ENCODE data around the gene RGS3.

The RGS3 gene

DNA sequence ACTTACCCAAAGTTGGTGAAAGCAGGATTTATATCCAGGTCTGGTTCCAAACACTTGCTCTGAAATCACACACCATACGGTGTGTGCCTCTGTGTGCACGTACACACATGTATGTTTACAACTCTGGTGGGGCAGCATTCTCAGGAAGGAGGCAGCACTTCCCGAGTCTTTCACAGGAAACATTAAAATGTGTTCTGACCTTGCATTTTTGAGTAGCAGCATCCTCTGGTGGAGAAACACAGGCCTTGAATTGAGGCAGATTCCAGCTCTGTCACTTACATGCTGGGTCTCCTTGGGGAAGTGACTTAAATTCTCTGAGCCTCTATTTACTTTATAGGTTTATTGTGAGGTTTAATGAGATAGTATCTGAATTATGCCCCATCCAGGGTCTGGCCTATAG lies 126.4 kb downstream of the RGS3 start:
- H3K27me3 Mint-ChIP-seq (ENCODE audit: low read depth, poor library complexity): no peaks in the 10 kb centered on the region

DNA sequence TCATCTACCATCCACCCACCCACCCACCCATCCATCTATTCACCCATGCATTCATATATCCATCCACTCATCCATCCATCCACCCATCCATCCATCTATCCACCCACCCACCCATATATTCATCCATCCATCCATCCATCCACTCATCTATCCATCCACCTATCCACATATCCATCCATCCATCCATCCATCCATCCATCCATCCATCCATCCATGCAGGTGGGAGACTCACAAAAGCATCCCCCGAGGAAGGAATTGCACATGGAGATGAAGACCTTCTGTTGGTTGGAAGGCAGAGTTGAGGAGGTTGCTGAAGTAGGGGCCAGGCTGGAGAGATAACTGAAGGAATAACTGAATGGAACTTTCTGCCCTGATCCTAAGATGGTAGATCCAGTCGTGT lies 126.9 kb downstream of the RGS3 start:
- H3K9me3 Mint-ChIP-seq: no peaks in the 10 kb centered on the region
- TF ChIP-seq, protein P1, sequence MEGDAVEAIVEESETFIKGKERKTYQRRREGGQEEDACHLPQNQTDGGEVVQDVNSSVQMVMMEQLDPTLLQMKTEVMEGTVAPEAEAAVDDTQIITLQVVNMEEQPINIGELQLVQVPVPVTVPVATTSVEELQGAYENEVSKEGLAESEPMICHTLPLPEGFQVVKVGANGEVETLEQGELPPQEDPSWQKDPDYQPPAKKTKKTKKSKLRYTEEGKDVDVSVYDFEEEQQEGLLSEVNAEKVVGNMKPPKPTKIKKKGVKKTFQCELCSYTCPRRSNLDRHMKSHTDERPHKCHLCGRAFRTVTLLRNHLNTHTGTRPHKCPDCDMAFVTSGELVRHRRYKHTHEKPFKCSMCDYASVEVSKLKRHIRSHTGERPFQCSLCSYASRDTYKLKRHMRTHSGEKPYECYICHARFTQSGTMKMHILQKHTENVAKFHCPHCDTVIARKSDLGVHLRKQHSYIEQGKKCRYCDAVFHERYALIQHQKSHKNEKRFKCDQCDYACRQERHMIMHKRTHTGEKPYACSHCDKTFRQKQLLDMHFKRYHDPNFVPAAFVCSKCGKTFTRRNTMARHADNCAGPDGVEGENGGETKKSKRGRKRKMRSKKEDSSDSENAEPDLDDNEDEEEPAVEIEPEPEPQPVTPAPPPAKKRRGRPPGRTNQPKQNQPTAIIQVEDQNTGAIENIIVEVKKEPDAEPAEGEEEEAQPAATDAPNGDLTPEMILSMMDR (IDR thresholded peaks at IDR 0.05): no peak
- no peaks in the 10 kb centered on the region for H3K27me3 Mint-ChIP-seq (ENCODE audit: low read depth, poor library complexity)
- H3K4me3 Mint-ChIP-seq: no peak overlapping the region
- DNase-seq: no peak
- H3K27ac Mint-ChIP-seq: no peak overlapping the region
- peaks cover 3% of the 10 kb centered on the region for H3K36me3 Mint-ChIP-seq (ENCODE audit: low read depth)
- H3K4me1 Mint-ChIP-seq: peaks cover 38% of the 10 kb centered on the region

More for the DNA sequence above, 126.4 kb downstream of the RGS3 start:
- Mint-ChIP-seq H3K36me3 (ENCODE audit: low read depth) (no peaks in the 10 kb centered on the region), H3K9me3 (no peaks in the 10 kb centered on the region), H3K27ac (no peak overlapping the region), H3K4me3 (no peak overlapping the region), H3K4me1 (peaks cover 33% of the 10 kb centered on the region)
- DNase-seq: no peak
- TF ChIP-seq, protein P1 (IDR thresholded peaks at IDR 0.05): peak; percentile 11

DNA sequence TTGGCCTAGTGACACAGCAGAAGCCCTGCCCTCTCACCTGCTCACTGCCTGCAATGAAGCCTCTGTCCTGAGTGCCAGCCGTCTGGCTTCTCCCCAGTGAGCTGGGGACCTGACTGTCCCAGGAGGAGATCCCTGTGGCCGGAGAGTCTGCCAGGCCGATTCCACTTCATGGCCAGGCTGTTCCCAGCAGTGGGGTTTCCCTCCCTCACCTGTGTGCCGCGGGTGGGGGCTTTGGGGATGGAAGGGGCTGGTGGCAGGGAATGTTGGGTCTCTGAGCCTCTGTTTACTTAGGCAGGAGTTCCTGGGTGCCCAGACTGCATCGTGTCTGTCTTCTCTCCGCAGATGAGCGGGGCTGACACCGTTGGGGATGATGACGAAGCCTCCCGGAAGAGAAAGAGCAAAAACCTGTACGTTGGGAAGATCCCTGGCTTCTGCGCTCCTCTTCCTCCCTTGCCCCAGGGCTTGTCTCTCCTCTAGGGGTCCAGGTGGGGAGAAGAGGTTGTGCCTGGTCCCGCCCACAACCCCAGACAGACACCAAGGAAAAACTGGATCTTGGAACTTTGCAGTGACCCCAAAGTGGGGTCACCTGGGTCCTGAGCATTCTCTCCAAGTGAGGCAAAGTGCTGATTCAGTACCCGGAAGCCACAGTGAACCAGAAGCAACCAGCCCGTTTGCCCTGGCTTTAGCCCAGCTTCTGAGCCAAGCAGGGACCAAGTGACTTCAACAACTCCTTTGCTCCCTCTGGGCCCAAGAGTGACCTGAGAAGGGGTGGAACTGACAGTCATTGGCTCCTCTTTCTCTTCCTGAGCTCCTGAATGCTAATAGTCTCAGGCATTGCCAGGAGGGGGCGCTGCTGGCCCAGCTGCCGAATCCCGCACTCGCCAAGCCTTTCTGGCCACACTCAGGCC lies 127.7 kb downstream of the RGS3 start:
- peak; percentile 91 for DNase-seq
- Mint-ChIP-seq H3K9me3 (no peaks in the 10 kb centered on the region), H3K27me3 (ENCODE audit: low read depth, poor library complexity) (no peaks in the 10 kb centered on the region), H3K36me3 (ENCODE audit: low read depth) (peaks cover 12% of the 10 kb centered on the region), H3K4me3 (no peak overlapping the region), H3K4me1 (peaks cover 46% of the 10 kb centered on the region), H3K27ac (no peak overlapping the region)
- TF ChIP-seq, protein P1 (IDR thresholded peaks at IDR 0.05): peak; percentile 95

DNA sequence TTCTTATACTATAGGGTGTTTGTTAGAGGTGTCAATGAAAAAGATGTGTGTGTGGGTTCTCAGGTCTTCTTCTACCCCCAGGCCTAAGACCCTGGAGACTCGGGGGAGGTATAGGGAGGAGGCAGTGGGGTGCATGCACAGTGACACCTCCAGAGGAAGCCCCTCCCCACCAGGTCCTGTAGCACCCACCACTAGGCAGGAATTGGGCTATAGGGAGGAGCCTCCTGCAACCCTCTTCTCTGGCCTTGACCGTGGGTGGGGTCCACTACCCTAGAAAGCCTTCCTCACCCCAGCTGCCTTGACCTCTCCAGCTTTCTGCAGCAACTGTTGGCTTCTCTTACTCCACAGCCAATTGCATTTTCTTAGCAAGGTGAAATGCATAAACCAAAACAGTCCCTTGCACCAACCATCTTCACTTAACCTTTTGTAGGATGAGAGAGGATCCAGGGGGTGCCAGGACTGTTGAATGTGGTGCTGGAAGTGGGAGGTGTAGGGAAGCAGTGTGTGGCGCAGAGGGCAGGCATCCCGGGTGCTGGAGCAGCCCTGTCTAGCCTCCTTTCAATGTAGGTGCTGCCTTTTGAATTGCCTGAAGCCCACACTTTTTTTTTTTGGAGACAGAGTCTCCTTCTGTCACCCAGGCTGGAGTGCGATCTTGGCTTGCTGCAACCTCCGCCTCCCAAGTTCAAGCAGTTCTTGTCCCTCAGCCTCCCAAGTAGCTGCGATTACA lies 128.5 kb downstream of the RGS3 start:
- Mint-ChIP-seq H3K36me3 (ENCODE audit: low read depth) (peaks cover 19% of the 10 kb centered on the region), H3K27ac (peak overlapping the region; percentile 61), H3K9me3 (no peaks in the 10 kb centered on the region), H3K4me3 (no peak overlapping the region), H3K27me3 (ENCODE audit: low read depth, poor library complexity) (no peaks in the 10 kb centered on the region), H3K4me1 (peaks cover 54% of the 10 kb centered on the region)
- TF ChIP-seq, protein P1 (IDR thresholded peaks at IDR 0.05): no peak
- DNase-seq: no peak

DNA sequence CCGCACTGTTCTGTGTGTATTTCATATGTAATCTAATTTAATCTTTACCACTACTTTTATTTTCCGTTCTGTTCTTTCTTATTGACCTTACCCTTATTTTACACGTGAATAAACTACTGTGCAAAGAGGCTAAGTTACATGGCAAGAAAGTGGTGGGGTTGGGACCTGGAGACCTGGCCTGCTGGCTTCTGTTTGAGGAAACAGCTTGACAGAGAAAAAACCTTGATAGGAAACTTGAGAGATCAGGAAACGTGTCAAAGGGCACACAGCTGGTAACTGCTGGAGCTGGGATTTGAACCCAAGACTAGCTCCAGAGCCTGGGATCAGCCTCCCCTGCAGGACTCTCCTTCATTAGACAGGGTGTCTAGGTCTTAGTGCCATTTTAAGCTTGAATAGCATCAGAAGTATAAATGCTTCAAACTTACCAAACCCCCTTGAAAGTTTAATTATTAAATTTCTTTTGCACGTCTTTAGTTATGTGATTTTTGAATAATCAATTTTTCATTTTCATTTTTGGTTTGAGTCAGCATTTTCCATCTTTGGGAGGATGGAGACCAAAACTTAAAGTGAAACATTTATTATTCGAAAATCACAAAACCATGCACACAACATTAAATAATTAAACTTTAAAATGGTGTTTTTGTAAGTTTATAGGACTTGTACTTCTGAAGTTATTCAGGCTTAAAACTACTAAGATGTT lies 129.5 kb downstream of the RGS3 start:
- Mint-ChIP-seq H3K4me3 (peak overlapping the region; percentile 89), H3K27me3 (ENCODE audit: low read depth, poor library complexity) (no peaks in the 10 kb centered on the region), H3K4me1 (peaks cover 57% of the 10 kb centered on the region), H3K27ac (peak overlapping the region; percentile 57), H3K9me3 (no peaks in the 10 kb centered on the region), H3K36me3 (ENCODE audit: low read depth) (peaks cover 19% of the 10 kb centered on the region)
- DNase-seq: no peak
- TF ChIP-seq, protein P1 (IDR thresholded peaks at IDR 0.05): no peak
